Epithelial cell of proximal tubule (primary cell): ENCODE results near the gene SND1. TPM values are rescaled to one million over a fixed set of nuclear protein-coding genes. Genes with fewer than 3 reads are reported as not detected.

Experiments used
- DNase-seq: peaks from one replicate; pipeline ENCODE4 v3.0.0-alpha.2; 2011; ENCODE audit warnings: low read depth
- H3K4me3 ChIP-seq: 2 replicates; pipeline ENCODE4 v1.5.1; 2011; ENCODE audit warnings: low read depth, mild to moderate bottlenecking, low read length
- total RNA-seq: library from RNA; depleted of rRNA; stranded (reverse); fragments of >200 nt; gene quantifications from 2 replicates; pipeline ENCODE4 v1.2.3, GENCODE V29; 2015
- TF ChIP-seq, protein P1 (sequence below): conservative IDR thresholded peaks from 2 replicates; pipeline ENCODE4 v1.5.1; 2012; ENCODE audit warnings: low read depth, mild to moderate bottlenecking, low read length

SND1 gene
- total RNA-seq, 1 donor from 2014 or later = 122 TPM

DNA sequence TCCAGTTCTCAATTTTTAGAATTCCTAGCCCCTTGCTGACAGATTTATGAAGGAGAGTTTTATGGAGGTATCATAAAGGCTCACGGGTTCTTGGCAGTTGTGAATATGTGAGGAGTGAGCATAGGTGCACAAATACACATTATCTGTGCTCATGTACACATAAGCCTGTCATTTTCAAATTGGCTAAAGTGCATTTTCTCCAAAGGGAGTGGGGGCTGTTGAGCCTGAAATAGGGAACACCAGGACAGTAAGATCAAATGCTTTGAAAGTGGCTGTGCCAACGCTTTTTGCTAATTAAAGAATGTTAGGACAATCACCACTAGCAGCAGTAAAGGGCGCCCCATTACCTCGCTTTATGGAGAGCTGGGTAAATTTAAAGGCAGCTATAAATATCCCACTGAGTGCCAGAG lies 387.6 kb downstream of the SND1 start:
- H3K4me3 ChIP-seq = no peak overlapping the region
- TF ChIP-seq, protein P1, sequence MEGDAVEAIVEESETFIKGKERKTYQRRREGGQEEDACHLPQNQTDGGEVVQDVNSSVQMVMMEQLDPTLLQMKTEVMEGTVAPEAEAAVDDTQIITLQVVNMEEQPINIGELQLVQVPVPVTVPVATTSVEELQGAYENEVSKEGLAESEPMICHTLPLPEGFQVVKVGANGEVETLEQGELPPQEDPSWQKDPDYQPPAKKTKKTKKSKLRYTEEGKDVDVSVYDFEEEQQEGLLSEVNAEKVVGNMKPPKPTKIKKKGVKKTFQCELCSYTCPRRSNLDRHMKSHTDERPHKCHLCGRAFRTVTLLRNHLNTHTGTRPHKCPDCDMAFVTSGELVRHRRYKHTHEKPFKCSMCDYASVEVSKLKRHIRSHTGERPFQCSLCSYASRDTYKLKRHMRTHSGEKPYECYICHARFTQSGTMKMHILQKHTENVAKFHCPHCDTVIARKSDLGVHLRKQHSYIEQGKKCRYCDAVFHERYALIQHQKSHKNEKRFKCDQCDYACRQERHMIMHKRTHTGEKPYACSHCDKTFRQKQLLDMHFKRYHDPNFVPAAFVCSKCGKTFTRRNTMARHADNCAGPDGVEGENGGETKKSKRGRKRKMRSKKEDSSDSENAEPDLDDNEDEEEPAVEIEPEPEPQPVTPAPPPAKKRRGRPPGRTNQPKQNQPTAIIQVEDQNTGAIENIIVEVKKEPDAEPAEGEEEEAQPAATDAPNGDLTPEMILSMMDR = no peak
- DNase-seq = no peak

DNA sequence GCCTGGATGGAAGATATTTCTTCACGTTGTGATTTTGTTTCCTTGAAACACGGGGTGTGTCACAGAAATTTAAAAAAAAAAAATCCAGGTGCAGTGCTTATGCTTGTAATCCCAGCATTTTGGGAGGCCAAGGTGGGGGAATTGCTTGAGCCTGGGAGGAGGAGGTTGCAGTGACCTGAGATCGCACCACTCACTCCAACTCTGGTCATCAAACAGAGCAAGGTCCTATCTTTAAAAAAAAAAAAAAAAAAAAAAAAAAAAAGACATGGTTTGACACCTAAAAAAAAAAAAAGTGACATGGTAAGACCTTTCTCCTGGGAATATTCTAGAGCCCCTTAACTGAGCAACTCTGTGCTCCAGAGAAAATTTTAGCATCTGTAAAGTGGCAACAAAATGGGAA lies 388.2 kb downstream of the SND1 start:
- TF ChIP-seq, protein P1 = no peak
- no peak overlapping the region for H3K4me3 ChIP-seq
- DNase-seq = no peak

DNA sequence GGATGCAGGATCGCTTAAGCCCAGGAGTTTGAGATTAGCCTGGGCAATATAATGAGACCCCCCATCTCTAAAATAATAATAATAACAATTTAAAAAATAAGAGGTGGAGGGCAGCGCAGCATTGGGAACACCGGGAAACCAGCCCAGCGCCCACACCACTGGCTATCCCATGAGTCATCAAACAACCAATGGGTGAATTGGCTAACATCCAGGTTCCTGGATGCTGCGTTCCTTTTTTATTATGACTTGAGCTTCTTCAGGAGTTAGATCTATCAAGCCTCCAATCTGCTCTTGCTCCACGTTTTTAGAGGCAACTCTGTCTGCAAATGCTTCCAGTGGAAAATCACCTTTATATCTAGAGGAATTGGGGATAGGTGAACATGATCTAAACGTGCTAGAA lies 389.2 kb downstream of the SND1 start:
- H3K4me3 ChIP-seq = no peak overlapping the region
- TF ChIP-seq, protein P1 = no peak
- no peak for DNase-seq

DNA sequence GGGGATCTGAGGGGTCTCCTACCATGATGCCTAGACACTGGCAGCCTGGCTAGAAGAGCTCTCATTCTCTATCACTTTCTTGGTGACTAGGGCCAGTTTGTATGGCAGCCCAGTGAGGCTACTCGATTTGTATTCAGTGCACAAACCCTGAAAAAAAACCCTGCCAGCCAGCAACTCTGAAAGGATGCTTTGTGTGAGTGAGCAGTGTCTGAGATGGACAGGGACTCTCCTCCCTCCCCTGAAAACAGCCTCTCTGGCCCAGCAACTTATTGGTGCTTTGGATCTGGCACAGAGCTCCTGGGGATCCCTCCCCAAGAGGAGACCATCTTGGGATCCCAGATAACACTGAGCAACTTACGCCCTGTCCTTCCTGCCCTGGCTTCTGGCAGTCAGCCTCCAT lies 390.0 kb downstream of the SND1 start:
- DNase-seq = no peak
- TF ChIP-seq, protein P1 = no peak
- H3K4me3 ChIP-seq = no peak overlapping the region

DNA sequence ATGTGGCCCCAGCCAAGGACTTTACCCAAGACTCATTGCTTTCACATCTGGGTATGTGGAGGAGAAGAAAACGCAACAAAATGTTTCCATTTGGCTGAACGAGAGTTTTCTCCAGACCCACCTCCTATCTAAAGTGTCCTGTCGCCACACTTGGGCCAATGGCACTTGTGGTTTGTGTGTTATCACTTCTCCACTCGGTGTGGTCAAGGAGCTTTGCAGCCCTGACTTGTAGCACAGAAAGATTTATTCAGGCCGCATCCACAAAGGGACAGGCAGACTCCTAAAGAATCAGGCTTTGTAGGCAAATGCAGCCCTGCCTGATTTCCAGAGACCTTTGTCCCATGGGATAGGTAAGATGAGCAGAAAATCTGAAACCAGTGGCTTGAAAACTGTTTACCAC lies 392.1 kb downstream of the SND1 start:
- DNase-seq = no peak
- H3K4me3 ChIP-seq = no peak overlapping the region
- TF ChIP-seq, protein P1 = no peak

DNA sequence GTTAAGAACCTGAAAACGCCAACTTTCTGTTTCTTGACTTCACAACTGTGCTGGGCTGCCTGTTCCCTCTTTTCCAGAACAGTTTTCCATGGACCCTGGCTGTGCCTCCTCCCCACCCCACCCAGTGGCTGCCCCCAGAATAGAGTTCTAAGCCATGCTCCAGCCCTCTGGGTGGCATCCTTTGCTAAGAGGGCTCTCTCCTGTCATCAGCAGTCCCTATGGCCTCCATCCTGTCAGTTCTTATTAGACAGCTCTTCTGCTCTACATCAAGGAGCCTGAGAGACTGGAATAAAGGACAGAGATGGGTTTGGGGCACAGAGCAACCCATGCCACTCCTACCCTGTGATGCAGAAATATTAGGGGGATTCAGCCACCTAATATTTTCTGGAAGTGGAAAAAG lies 393.2 kb downstream of the SND1 start:
- TF ChIP-seq, protein P1 = no peak
- no peak for DNase-seq
- H3K4me3 ChIP-seq = no peak overlapping the region

DNA sequence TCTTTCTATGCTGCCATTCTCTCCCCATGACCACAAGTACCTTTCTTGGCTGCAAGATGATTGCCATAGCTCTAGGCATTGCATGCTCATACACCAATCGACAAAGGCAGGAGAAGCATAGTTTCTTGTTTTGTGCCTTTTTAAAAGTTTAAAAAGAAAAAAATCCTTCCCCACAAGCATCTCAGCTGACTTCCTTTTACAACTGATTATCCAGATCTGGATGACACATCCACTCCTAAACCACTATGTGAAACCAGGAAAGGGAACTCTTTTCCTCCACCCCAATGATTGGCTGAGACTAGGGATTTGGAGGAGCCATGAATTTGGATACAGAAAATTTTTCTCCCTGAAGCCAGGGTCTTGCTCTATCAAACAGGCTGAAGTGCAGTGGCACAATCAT lies 393.8 kb downstream of the SND1 start:
- DNase-seq = no peak
- no peak overlapping the region for H3K4me3 ChIP-seq

More for the DNA sequence above, 393.8 kb downstream of the SND1 start:
- TF ChIP-seq, protein P1 = no peak
